ENCODE data around the gene RNF222.
"Not testable (repeated sequence)": the region's sequence is repeated elsewhere in the genome, so short reads cannot be mapped to it uniquely, and the experiment has no call there.

RNF222 gene

GRCh38 chr17:8408371-8408770 is 10.7 kb upstream of the RNF222 start:
- no peak for DNase-seq (ENCODE audit: low read depth, low spot score)
- Histone ChIP-seq H3K36me3 (ENCODE audit: insufficient read depth, low read length) (no peaks in the 10 kb centered on the region), H3K27ac (no peak overlapping the region), H3K9me3 (ENCODE audit: low read depth, low read length) (no peaks in the 10 kb centered on the region), H3K4me3 (no peak overlapping the region), H3K9ac (ENCODE audit: insufficient read length) (no peak overlapping the region)
- no peak for TF ChIP-seq FOXP2 (optimal IDR thresholded peaks at IDR 0.05; ENCODE audit: control extremely low read depth, extremely low read length, insufficient read depth)
- TF ChIP-seq POLR2AphosphoS5 (IDR thresholded peaks at IDR 0.05; ENCODE audit: borderline replicate concordance, low read depth, low read length), result no peak
- no peak for TF ChIP-seq EZH2 (IDR thresholded peaks at IDR 0.05)

- Histone ChIP-seq H3K9me3 (ENCODE audit: low read depth, low read length) (no peaks in the 10 kb centered on the region), H3K4me3 (no peak overlapping the region), H3K27ac (no peak overlapping the region), H3K9ac (ENCODE audit: insufficient read length) (no peak overlapping the region), H3K36me3 (ENCODE audit: insufficient read depth, low read length) (no peaks in the 10 kb centered on the region)
- no peak for DNase-seq (ENCODE audit: low read depth, low spot score)
- TF ChIP-seq EZH2 (IDR thresholded peaks at IDR 0.05) (no peak), POLR2AphosphoS5 (IDR thresholded peaks at IDR 0.05; ENCODE audit: borderline replicate concordance, low read depth, low read length) (no peak), FOXP2 (optimal IDR thresholded peaks at IDR 0.05; ENCODE audit: control extremely low read depth, extremely low read length, insufficient read depth) (no peak)
Measured at GRCh38 chr17:8406174-8406573, 8.5 kb upstream of the RNF222 start.

- no peak overlapping the region for H3K9ac ChIP-seq (ENCODE audit: insufficient read length)
- no peaks in the 10 kb centered on the region for H3K36me3 ChIP-seq (ENCODE audit: insufficient read depth, low read length)
- DNase-seq (ENCODE audit: low read depth, low spot score), result no peak
- H3K9me3 ChIP-seq (ENCODE audit: low read depth, low read length), result no peaks in the 10 kb centered on the region
- H3K27ac ChIP-seq, result no peak overlapping the region
- no peak overlapping the region for H3K4me3 ChIP-seq
- TF ChIP-seq FOXP2 (optimal IDR thresholded peaks at IDR 0.05; ENCODE audit: control extremely low read depth, extremely low read length, insufficient read depth), result no peak
- TF ChIP-seq EZH2 (IDR thresholded peaks at IDR 0.05), result no peak
- TF ChIP-seq POLR2AphosphoS5 (IDR thresholded peaks at IDR 0.05; ENCODE audit: borderline replicate concordance, low read depth, low read length), result no peak
Measured at GRCh38 chr17:8405499-8406016, 7.9 kb upstream of the RNF222 start.

- Histone ChIP-seq H3K9ac (ENCODE audit: insufficient read length) (no peak overlapping the region), H3K4me3 (no peak overlapping the region), H3K9me3 (ENCODE audit: low read depth, low read length) (no peaks in the 10 kb centered on the region), H3K36me3 (ENCODE audit: insufficient read depth, low read length) (no peaks in the 10 kb centered on the region), H3K27ac (no peak overlapping the region)
- no peak for DNase-seq (ENCODE audit: low read depth, low spot score)
- TF ChIP-seq EZH2 (IDR thresholded peaks at IDR 0.05) (no peak), FOXP2 (optimal IDR thresholded peaks at IDR 0.05; ENCODE audit: control extremely low read depth, extremely low read length, insufficient read depth) (no peak), POLR2AphosphoS5 (IDR thresholded peaks at IDR 0.05; ENCODE audit: borderline replicate concordance, low read depth, low read length) (no peak)
Measured at GRCh38 chr17:8402921-8403536, 5.4 kb upstream of the RNF222 start.

DNA sequence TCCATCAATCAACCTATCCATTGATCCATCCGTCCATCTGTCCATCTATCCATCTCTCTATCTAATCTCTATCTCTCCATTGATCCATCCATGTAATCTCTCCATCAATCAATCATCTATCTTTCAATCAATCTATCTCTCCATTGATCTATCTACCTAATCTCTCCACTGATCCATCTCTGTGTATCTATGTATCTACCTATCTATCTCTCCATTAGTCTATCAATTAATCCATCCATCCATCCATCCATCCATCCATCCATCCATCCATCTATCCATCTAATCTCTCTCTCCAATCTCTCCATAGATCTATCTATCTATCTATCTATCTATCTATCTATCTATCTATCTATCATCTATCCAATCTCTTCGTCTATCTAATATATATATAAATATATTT is 3.5 kb upstream of the RNF222 start:
- no peak for DNase-seq (ENCODE audit: low read depth, low spot score)
- no peaks in the 10 kb centered on the region for H3K36me3 ChIP-seq (ENCODE audit: insufficient read depth, low read length)
- H3K4me3 ChIP-seq, result no peak overlapping the region
- H3K9ac ChIP-seq (ENCODE audit: insufficient read length), result no peak overlapping the region
- TF ChIP-seq POLR2AphosphoS5 (IDR thresholded peaks at IDR 0.05; ENCODE audit: borderline replicate concordance, low read depth, low read length) (no peak), EZH2 (IDR thresholded peaks at IDR 0.05) (no peak), FOXP2 (optimal IDR thresholded peaks at IDR 0.05; ENCODE audit: control extremely low read depth, extremely low read length, insufficient read depth) (no peak)
- no peak overlapping the region for H3K27ac ChIP-seq
- H3K9me3 ChIP-seq (ENCODE audit: low read depth, low read length), result no peaks in the 10 kb centered on the region

- no peak overlapping the region for H3K27ac ChIP-seq
- no peak overlapping the region for H3K9ac ChIP-seq (ENCODE audit: insufficient read length)
- no peak overlapping the region for H3K4me3 ChIP-seq
- TF ChIP-seq FOXP2 (optimal IDR thresholded peaks at IDR 0.05; ENCODE audit: control extremely low read depth, extremely low read length, insufficient read depth), result no peak
- no peaks in the 10 kb centered on the region for H3K36me3 ChIP-seq (ENCODE audit: insufficient read depth, low read length)
- H3K9me3 ChIP-seq (ENCODE audit: low read depth, low read length), result no peaks in the 10 kb centered on the region
- no peak for DNase-seq (ENCODE audit: low read depth, low spot score)
Measured at GRCh38 chr17:8398980-8399379, 1.4 kb upstream of the RNF222 start.

- not testable (repeated sequence) for H3K36me3 ChIP-seq (ENCODE audit: insufficient read depth, low read length); H3K9me3 ChIP-seq (ENCODE audit: low read depth, low read length); H3K9ac ChIP-seq (ENCODE audit: insufficient read length); H3K27ac ChIP-seq; H3K4me3 ChIP-seq; DNase-seq (ENCODE audit: low read depth, low spot score)
Measured at GRCh38 chr17:8394497-8394896, 3.1 kb downstream of the RNF222 start.

DNA sequence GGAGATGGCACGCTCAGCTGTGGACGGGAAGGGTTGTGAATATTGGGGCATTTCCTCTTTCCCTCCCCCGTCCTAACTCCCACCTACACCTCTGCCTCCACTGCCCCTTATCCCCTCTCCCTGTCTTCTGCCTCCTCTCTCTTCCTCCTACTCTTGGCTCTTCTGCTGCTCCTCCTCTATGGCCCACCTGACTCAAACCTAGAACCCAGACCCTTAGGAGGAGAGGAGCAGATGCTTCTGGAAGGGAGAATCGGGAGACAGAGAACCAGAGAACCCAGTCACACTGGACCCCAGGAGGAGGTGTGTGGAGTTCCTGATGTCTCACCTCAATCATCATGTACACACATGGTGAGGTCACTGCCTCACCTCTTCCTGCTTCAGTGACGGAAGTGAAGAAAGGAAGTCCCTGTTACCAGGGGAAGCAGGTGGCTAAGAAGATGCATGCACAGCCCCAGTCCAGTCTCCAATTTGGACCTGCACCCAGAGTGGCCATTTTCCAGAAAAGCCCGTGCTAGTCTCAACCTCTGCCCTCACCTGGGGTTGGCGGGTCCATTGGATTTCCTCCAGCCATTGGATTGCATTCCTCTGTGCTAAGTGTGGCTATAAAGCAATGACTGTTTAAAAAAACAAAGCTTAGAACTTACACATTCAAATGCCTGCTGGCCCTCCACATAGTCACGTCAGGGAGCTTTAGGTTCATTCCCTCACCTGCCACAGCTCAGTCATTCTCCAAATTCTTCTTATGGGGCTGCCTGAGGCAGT is 4.0 kb downstream of the RNF222 start:
- Histone ChIP-seq H3K9ac (ENCODE audit: insufficient read length) (no peak overlapping the region), H3K4me3 (no peak overlapping the region), H3K9me3 (ENCODE audit: low read depth, low read length) (no peaks in the 10 kb centered on the region), H3K36me3 (ENCODE audit: insufficient read depth, low read length) (no peaks in the 10 kb centered on the region), H3K27ac (no peak overlapping the region)
- no peak for TF ChIP-seq POLR2AphosphoS5 (IDR thresholded peaks at IDR 0.05; ENCODE audit: borderline replicate concordance, low read depth, low read length)
- TF ChIP-seq EZH2 (IDR thresholded peaks at IDR 0.05), result no peak
- TF ChIP-seq FOXP2 (optimal IDR thresholded peaks at IDR 0.05; ENCODE audit: control extremely low read depth, extremely low read length, insufficient read depth), result no peak
- no peak for DNase-seq (ENCODE audit: low read depth, low spot score)
